Parathyroid adenoma (tissue), 2 donors: Measurements from ENCODE around the gene PIK3R1.

Experiments used
- H2AFZ ChIP-seq: fragments of 300-600 bp; sonication (generic); one replicate; pipeline ENCODE4 v1.7.0; 2017; ENCODE audit warnings: antibody characterized with exemption, mild to moderate bottlenecking
- H3K27ac ChIP-seq: fragments of 300-600 bp; sonication (generic); one replicate; pipeline ENCODE4 v1.7.0; 2017
- H3K27me3 ChIP-seq: fragments of 300-600 bp; sonication (generic); one replicate; pipeline ENCODE4 v1.7.0; 2017; ENCODE audit warnings: low read length; ENCODE audit not compliant: control insufficient read depth, insufficient read depth
- H3K36me3 ChIP-seq: fragments of 300-600 bp; sonication (generic); one replicate; pipeline ENCODE4 v1.7.0; 2017; ENCODE audit warnings: low read length; ENCODE audit not compliant: control insufficient read depth, insufficient read depth
- H3K4me1 ChIP-seq: fragments of 300-600 bp; sonication (generic); one replicate; pipeline ENCODE4 v1.7.0; 2017; ENCODE audit warnings: control low read depth
- H3K4me2 ChIP-seq: fragments of 300-600 bp; sonication (generic); one replicate; pipeline ENCODE4 v1.7.0; 2017; ENCODE audit warnings: low read length
- H3K4me3 ChIP-seq: fragments of 300-600 bp; sonication (generic); one replicate; pipeline ENCODE4 v1.7.0; 2017; ENCODE audit warnings: low read depth, low read length
- H3K79me2 ChIP-seq: fragments of 300-600 bp; sonication (generic); one replicate; pipeline ENCODE4 v1.7.0; 2017; ENCODE audit warnings: control low read depth
- H3K9ac ChIP-seq: fragments of 300-600 bp; sonication (generic); one replicate; pipeline ENCODE4 v1.7.0; 2017; ENCODE audit warnings: mild to moderate bottlenecking
- H3K9me3 ChIP-seq: fragments of 300-600 bp; sonication (generic); one replicate; pipeline ENCODE4 v1.7.0; 2017; ENCODE audit warnings: low read length; ENCODE audit not compliant: control insufficient read depth
- CTCF ChIP-seq: fragments of 300-600 bp; sonication (generic); IDR thresholded peaks from one replicate; pipeline ENCODE4 v1.7.0; 2017; ENCODE audit warnings: antibody characterized with exemption, mild to moderate bottlenecking
- donor health status: primary hyperparathyroidism.

Gene PIK3R1

GRCh38 chr5:68290847-68291246 is 75.3 kb downstream of the PIK3R1 start:
- peaks cover 16% of the 10 kb centered on the region for H3K79me2 ChIP-seq
- no peaks in the 10 kb centered on the region for H3K27me3 ChIP-seq
- peak overlapping the region; percentile 94 for H3K27ac ChIP-seq
- no peaks in the 10 kb centered on the region for H3K36me3 ChIP-seq
- TF ChIP-seq CTCF = no peak
- H3K4me2 ChIP-seq = peak overlapping the region; percentile 89
- no peak overlapping the region for H3K9ac ChIP-seq
- peak overlapping the region; percentile 93 for H3K4me3 ChIP-seq
- peaks cover 30% of the 10 kb centered on the region for H3K4me1 ChIP-seq
- H3K9me3 ChIP-seq = no peaks in the 10 kb centered on the region
- H2AFZ ChIP-seq = no peak overlapping the region

- H3K4me2 ChIP-seq = peak overlapping the region; percentile 56
- no peak overlapping the region for H2AFZ ChIP-seq
- H3K4me1 ChIP-seq = peaks cover 27% of the 10 kb centered on the region
- no peak for TF ChIP-seq CTCF
- H3K9ac ChIP-seq = no peak overlapping the region
- H3K27me3 ChIP-seq = no peaks in the 10 kb centered on the region
- peaks cover 16% of the 10 kb centered on the region for H3K79me2 ChIP-seq
- H3K4me3 ChIP-seq = peak overlapping the region; percentile 93
- H3K9me3 ChIP-seq = no peaks in the 10 kb centered on the region
- H3K36me3 ChIP-seq = no peaks in the 10 kb centered on the region
- H3K27ac ChIP-seq = peak overlapping the region; percentile 13
Measured at GRCh38 chr5:68292316-68292715, 76.8 kb downstream of the PIK3R1 start.

GRCh38 chr5:68295772-68296171 is 80.2 kb downstream of the PIK3R1 start:
- Histone ChIP-seq H3K4me1 (peaks cover 34% of the 10 kb centered on the region), H3K4me2 (no peak overlapping the region), H3K79me2 (peaks cover 6% of the 10 kb centered on the region), H3K27me3 (no peaks in the 10 kb centered on the region), H3K9me3 (no peaks in the 10 kb centered on the region), H3K4me3 (no peak overlapping the region), H3K27ac (peak overlapping the region; percentile 41), H3K36me3 (no peaks in the 10 kb centered on the region), H2AFZ (no peak overlapping the region), H3K9ac (no peak overlapping the region)
- TF ChIP-seq CTCF = no peak

- no peak for TF ChIP-seq CTCF
- Histone ChIP-seq H3K36me3 (no peaks in the 10 kb centered on the region), H3K79me2 (peaks cover 4% of the 10 kb centered on the region), H3K27me3 (no peaks in the 10 kb centered on the region), H2AFZ (no peak overlapping the region), H3K4me3 (no peak overlapping the region), H3K9ac (no peak overlapping the region), H3K27ac (no peak overlapping the region), H3K9me3 (no peaks in the 10 kb centered on the region), H3K4me1 (peaks cover 34% of the 10 kb centered on the region), H3K4me2 (no peak overlapping the region)
Measured at GRCh38 chr5:68296895-68297294, 81.3 kb downstream of the PIK3R1 start.

- H3K36me3 ChIP-seq = no peaks in the 10 kb centered on the region
- no peak overlapping the region for H3K4me3 ChIP-seq
- no peak overlapping the region for H3K4me2 ChIP-seq
- no peak for TF ChIP-seq CTCF
- no peak overlapping the region for H3K9ac ChIP-seq
- H3K9me3 ChIP-seq = no peaks in the 10 kb centered on the region
- H3K79me2 ChIP-seq = peaks cover 4% of the 10 kb centered on the region
- no peak overlapping the region for H3K27ac ChIP-seq
- peaks cover 29% of the 10 kb centered on the region for H3K4me1 ChIP-seq
- no peak overlapping the region for H2AFZ ChIP-seq
- H3K27me3 ChIP-seq = no peaks in the 10 kb centered on the region
Measured at GRCh38 chr5:68297656-68298055, 82.1 kb downstream of the PIK3R1 start.
